Esophagus squamous epithelium (tissue), 5 donors: ENCODE results near the gene CARS1. TPM values are rescaled to one million over a fixed set of nuclear protein-coding genes. Genes with fewer than 3 reads are reported as not detected.

Experiments used
- DNase-seq: peaks from one replicate; lab custom pipeline; 2025; lab: John Stamatoyannopoulos, UW
- H3K27ac ChIP-seq, 4 donors: fragments of 200-600 bp; sonication (generic); one replicate each; pipeline ENCODE4 v1.5.1; 2016 to 2019; ENCODE audit warnings: mild to moderate bottlenecking in 1 of 4
- H3K27me3 ChIP-seq, 4 donors: fragments of 200-600 bp; sonication (generic); 1 replicate in 3 of 4; 2 replicates in 1 of 4; pipeline versions ENCODE4 v1.5.1 to v1.6.0; 2017 to 2021; ENCODE audit warnings: antibody characterized with exemption in 1 of 4
- H3K36me3 ChIP-seq, 3 donors: fragments of 200-600 bp; sonication (generic); one replicate each; pipeline ENCODE4 v1.5.1; 2016 to 2019
- H3K4me1 ChIP-seq, 3 donors: fragments of 200-600 bp; sonication (generic); one replicate each; pipeline ENCODE4 v1.5.1; 2017 to 2019
- H3K4me3 ChIP-seq, 4 donors: fragments of 200-600 bp; sonication (generic); 1 replicate in 3 of 4; 2 replicates in 1 of 4; pipeline ENCODE4 v1.5.1; 2016 to 2019; ENCODE audit warnings: mild to moderate bottlenecking in 2 of 4, moderate library complexity in 1 of 4
- H3K9me3 ChIP-seq, 3 donors: fragments of 200-600 bp; sonication (generic); one replicate each; pipeline ENCODE4 v1.5.1; 2016 to 2019
- POLR2A ChIP-seq, 4 donors: fragments of 450-650 bp; IDR thresholded peaks; one replicate each; pipeline ENCODE4 v1.6.1; 2017; ENCODE audit warnings: antibody characterized with exemption in 4 of 4, mild to moderate bottlenecking in 4 of 4, moderate library complexity in 3 of 4
- WGBS, 2 donors: methylation state at CpG; one replicate each; pipeline ENCODE4 v1.1.5; 2018; 5-methylcytosine and 5-hydroxymethylcytosine counted together
- intact Hi-C: fragments of 100-400 bp; cut with DNase I; formaldehyde crosslinking; loops from one replicate; pipeline ENCODE4 v1.15.0; 2022
- total RNA-seq, 4 donors: library from RNA; depleted of rRNA; stranded (reverse); fragments of >200 nt; gene quantifications; one replicate each; pipeline ENCODE4 v1.1.0, GENCODE V29; 2016
- TF ChIP-seq, protein P1 (sequence below), 6 experiments: fragments of 450-650 bp in 4 of 6; fragments of 200-600 bp in 2 of 6; sonication (generic) in 2 of 6; IDR thresholded peaks; one replicate each; pipeline ENCODE4 v1.5.1; 2016 to 2019; ENCODE audit warnings: antibody characterized with exemption in 6 of 6, mild to moderate bottlenecking in 4 of 6, moderate library complexity in 4 of 6
- donor health status: DM: yes; HTN: yes; CAD: no.

Gene CARS1
- total RNA-seq, 4 donors from 2014 or later: 22.7 to 35.7 (median 28.4) TPM

DNA sequence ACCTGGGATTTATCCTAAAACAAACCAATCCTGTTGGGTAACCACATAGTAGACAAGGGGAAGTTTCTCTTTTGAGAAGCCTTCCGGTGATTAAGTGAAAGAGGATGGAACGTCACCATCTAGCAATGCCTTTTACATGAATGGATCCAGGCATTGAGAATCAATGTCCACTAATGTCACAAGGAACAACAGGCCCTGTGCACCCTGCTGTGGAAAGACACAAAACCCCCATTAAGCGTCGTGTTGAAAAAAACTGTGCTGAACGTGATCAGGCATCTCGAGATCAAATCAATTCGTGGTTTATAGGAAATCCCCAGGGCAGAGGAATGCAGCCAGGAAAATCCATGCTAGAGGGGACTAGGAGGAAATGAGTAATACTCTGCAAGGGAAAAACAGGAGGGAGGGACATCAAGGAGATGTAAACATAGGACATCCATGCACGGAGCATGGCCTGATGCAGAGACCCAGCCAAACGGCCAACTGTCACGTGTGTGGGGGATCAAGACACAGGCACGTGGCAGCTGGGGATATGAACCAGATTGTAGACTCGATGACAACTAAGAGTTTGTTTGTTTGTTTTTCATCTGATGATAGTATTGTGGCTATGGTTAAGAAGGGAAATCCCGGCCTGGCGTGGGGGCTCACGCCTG lies 38.6 kb upstream of the CARS1 start:
- no peak overlapping the region for H3K4me3 ChIP-seq
- TF ChIP-seq POLR2A (IDR thresholded peaks at IDR 0.05): no peak
- TF ChIP-seq, protein P1, sequence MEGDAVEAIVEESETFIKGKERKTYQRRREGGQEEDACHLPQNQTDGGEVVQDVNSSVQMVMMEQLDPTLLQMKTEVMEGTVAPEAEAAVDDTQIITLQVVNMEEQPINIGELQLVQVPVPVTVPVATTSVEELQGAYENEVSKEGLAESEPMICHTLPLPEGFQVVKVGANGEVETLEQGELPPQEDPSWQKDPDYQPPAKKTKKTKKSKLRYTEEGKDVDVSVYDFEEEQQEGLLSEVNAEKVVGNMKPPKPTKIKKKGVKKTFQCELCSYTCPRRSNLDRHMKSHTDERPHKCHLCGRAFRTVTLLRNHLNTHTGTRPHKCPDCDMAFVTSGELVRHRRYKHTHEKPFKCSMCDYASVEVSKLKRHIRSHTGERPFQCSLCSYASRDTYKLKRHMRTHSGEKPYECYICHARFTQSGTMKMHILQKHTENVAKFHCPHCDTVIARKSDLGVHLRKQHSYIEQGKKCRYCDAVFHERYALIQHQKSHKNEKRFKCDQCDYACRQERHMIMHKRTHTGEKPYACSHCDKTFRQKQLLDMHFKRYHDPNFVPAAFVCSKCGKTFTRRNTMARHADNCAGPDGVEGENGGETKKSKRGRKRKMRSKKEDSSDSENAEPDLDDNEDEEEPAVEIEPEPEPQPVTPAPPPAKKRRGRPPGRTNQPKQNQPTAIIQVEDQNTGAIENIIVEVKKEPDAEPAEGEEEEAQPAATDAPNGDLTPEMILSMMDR (IDR thresholded peaks at IDR 0.05): no peak
- H3K36me3 ChIP-seq: peaks cover 0 to 55% (median 0%) of the 10 kb centered on the region in 3 donors
- intact Hi-C loops: no loop called here
- H3K4me1 ChIP-seq: peaks cover 0 to 30% (median 6%) of the 10 kb centered on the region in 3 donors
- H3K9me3 ChIP-seq: no peaks in the 10 kb centered on the region
- DNase-seq: no peak
- H3K27me3 ChIP-seq: no peaks in the 10 kb centered on the region
- 36 to 37% methylated on average over 15 of the region's 15 CpGs for WGBS, 2 donors
- H3K27ac ChIP-seq: peak overlapping the region; percentile 11 to 76 (median 62)

DNA sequence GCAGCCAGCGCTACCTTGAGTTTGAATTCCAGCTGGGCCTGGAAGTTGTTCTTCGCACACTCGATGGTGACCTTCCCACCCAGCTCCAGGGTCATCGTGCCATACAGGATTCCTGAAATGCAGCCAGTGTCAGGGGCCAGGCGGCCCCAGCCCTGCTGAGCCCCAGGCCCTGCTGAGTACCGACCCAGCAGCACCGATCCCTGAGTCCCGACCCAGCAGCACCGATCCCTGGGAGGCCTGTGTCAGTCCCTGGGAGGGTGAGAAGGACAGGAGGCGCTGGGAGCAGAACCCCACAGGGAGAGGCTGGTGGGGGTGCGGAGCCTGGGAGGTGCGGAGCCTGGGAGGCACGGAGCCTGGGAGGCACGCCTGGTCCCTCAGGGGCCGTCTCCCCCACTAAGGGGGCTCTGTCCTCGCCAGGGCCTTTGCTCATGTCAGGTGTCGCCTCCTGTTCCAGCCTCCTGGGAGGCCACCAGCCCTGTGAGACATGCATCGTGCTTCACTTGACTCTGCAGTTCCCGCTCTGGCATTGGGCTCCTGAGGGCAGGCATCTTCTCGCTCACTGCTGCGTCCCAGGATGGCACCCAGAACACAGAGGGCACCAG lies 37.1 kb upstream of the CARS1 start:
- no peak for DNase-seq

DNA sequence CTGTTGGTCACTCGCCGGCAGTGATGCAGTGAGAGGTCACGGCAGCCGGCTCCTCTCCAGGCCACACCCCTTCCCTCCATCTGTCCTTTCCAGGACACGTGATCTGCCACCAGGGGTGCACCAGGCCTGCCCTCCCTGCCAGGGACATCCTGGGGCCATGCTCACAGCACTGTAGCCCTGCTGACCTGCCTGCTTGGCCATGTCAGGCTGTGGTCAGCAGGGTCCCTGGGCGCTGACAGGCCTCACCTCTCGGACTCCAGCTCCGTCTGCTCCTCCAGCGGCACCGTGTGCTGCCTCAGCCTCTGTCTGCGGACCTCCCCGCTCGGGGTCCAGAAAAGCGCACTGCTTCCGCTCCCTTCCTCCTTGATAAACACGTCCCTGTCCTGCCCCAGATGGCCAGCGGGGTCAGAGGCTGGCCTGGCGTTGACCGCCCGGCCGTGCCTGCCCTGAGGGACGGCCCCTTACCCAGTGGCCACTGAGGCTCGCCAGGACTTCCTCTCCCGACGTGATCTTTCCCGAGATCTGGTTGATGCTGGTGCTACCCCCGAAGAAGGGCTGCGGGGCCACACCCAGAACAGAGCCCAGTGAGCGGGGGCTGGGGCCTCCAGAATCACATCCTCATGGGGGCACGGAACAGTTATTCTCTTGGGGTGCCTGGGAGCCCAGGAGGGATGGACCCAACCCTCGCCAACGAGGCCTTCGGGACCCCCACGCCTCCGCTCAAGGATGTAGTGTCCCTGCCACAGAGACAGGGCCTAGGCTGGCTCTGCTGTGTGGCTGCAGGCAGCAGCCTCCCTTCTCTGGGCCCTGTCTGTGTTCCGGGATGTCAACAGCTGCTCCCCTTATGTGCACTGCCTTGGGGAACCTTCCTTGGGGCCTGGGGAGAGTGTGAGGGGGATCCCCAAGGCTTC lies 36.3 kb upstream of the CARS1 start:
- Histone ChIP-seq H3K27me3 (no peaks in the 10 kb centered on the region), H3K27ac (peak overlapping the region in 1 of 4 donors; percentile 14), H3K36me3 (peaks cover 0 to 56% (median 10%) of the 10 kb centered on the region in 3 donors), H3K4me1 (peaks cover 0 to 21% (median 6%) of the 10 kb centered on the region in 3 donors), H3K4me3 (no peak overlapping the region), H3K9me3 (no peaks in the 10 kb centered on the region)
- intact Hi-C loops: loop anchor here (5.0 kb wide), 1 partner anchor 56 kb away; no protein-coding TSS in a partner anchor
- 77 to 94% methylated on average over 11 to 12 of the region's 36 CpGs for WGBS, 2 donors
- TF ChIP-seq, protein P1 (IDR thresholded peaks at IDR 0.05): no peak
- TF ChIP-seq POLR2A (IDR thresholded peaks at IDR 0.05): no peak
- no peak for DNase-seq

More for the DNA sequence above, 37.1 kb upstream of the CARS1 start:
- Histone ChIP-seq H3K27me3 (no peaks in the 10 kb centered on the region), H3K27ac (no peak overlapping the region), H3K36me3 (peaks cover 0 to 56% (median 8%) of the 10 kb centered on the region in 3 donors), H3K4me1 (peaks cover 0 to 22% (median 6%) of the 10 kb centered on the region in 3 donors), H3K9me3 (no peaks in the 10 kb centered on the region), H3K4me3 (no peak overlapping the region)
- no peak for TF ChIP-seq POLR2A (IDR thresholded peaks at IDR 0.05)
- TF ChIP-seq, protein P1 (IDR thresholded peaks at IDR 0.05): no peak
- WGBS, 2 donors: 85 to 96% methylated on average over 4 to 14 of the region's 21 CpGs
- intact Hi-C loops: loop anchor here (5.0 kb wide), 1 partner anchor 57 kb away; no protein-coding TSS in a partner anchor

DNA sequence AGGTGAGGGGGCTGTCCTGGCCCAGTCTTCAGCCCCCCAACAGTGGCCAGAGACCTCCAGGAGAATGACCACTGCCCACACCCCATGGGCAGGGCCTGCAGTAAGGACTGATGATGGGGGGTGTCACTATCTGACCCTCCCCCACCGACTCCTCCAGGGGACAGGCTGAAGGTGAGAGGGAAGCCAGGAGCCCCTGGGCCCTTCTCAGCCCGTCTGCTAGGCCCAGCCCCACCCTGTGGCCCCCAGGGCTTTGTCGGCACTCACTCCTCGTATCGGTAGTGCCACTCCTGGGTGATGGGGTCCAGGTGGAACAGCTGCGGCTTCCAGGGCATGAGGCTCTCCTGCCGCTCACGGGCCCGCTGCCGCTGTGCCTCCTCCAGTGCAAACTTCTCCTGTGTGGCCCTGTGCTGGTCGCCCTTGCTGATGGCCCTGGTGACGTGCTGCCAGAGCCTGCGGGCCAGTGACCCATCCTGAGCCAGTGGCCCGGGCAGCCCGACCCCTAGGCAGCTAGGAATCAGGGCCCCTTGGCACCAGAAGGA lies 35.4 kb upstream of the CARS1 start:
- no peaks in the 10 kb centered on the region for H3K27me3 ChIP-seq
- no peak for TF ChIP-seq POLR2A (IDR thresholded peaks at IDR 0.05)
- TF ChIP-seq, protein P1 (IDR thresholded peaks at IDR 0.05): no peak
- no peak for DNase-seq
- peaks cover 0 to 21% (median 6%) of the 10 kb centered on the region in 3 donors for H3K4me1 ChIP-seq
- 83% methylated on average over 1 of the region's 15 CpGs; no CpG with 5 or more reads in 1 of the 2 donors for WGBS, 2 donors
- H3K27ac ChIP-seq: no peak overlapping the region
- no peak overlapping the region for H3K4me3 ChIP-seq
- intact Hi-C loops: loop anchor here (5.0 kb wide), 1 partner anchor 55 kb away; no protein-coding TSS in a partner anchor
- H3K9me3 ChIP-seq: no peaks in the 10 kb centered on the region
- H3K36me3 ChIP-seq: peaks cover 0 to 64% (median 10%) of the 10 kb centered on the region in 3 donors
